ENCODE data around the gene ST6GALNAC2. TPM values are rescaled to one million over a fixed set of nuclear protein-coding genes. Genes with fewer than 3 reads are reported as not detected.

The ST6GALNAC2 gene
- total and polyA plus RNA-seq, 2 donors from 2014 or later, result 6.5 to 28.6 TPM

DNA sequence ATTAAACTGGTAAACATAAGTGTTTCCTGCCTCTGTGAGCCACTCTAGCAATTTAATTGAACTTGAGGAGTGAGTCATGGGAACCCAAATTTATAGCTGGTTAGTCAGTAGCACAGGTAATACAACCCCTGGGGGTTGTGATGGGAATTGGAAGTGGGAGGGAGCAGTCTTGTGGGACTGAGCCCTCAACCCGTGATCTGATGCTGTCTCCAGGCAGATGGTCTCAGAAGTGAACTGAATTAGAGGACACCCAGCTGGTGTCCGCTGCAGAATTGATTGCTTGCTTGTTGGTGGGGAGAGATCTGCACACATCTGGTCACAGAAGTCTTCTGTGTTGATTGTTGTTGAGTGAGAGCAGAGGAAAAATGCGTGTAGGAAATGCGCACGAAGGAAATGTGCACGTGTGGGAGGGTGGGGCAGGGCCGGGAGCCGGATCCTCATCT is 7.7 kb upstream of the ST6GALNAC2 start:
- Histone ChIP-seq H3K9ac (ENCODE audit: low read length in 3 of 3) (no peak overlapping the region), H3K9me3 (ENCODE audit: control insufficient read depth in 2 of 3, insufficient read depth in 1 of 3, low read length in 3 of 3) (no peaks in the 10 kb centered on the region), H3K27me3 (ENCODE audit: control insufficient read depth, insufficient read depth, low read length) (peaks cover 2% of the 10 kb centered on the region), H3K4me1 (ENCODE audit: control insufficient read depth in 2 of 3, insufficient read depth in 2 of 3, low read depth in 1 of 3, low read length in 3 of 3) (no peaks in the 10 kb centered on the region), H3K4me3 (ENCODE audit: low read length in 3 of 3) (no peak overlapping the region), H3K27ac (ENCODE audit: low read depth in 2 of 2, low read length in 2 of 2) (no peak overlapping the region), H3K36me3 (ENCODE audit: control insufficient read depth in 2 of 3, insufficient read depth in 3 of 3, low read length in 3 of 3) (no peaks in the 10 kb centered on the region)
- FAIRE-seq (no peak), DNase-seq (peak in 3 of 5 donors; percentile 36 to 68 (median 52))
- TF ChIP-seq CTCF (IDR thresholded peaks at IDR 0.05; ENCODE audit: borderline replicate concordance, extremely low read depth, insufficient read depth), result no peak
- intact Hi-C loops (cut with DNase I), result no loop called here

GRCh38 chr17:76588182-76588581 is 2.5 kb upstream of the ST6GALNAC2 start:
- FAIRE-seq (no peak), DNase-seq (no peak)
- H3K9me3 ChIP-seq (ENCODE audit: control insufficient read depth in 2 of 3, insufficient read depth in 1 of 3, low read length in 3 of 3), result no peaks in the 10 kb centered on the region
- H3K36me3 ChIP-seq (ENCODE audit: control insufficient read depth in 2 of 3, insufficient read depth in 3 of 3, low read length in 3 of 3), result no peaks in the 10 kb centered on the region
- no peak overlapping the region for H3K27ac ChIP-seq (ENCODE audit: low read depth in 2 of 2, low read length in 2 of 2)
- H3K4me3 ChIP-seq (ENCODE audit: low read length in 3 of 3), result no peak overlapping the region
- H3K27me3 ChIP-seq (ENCODE audit: control insufficient read depth, insufficient read depth, low read length), result peaks cover 14% of the 10 kb centered on the region
- intact Hi-C loops (cut with DNase I), result no loop called here
- peaks cover 0 to 6% (median 4%) of the 10 kb centered on the region in 3 donors for H3K4me1 ChIP-seq (ENCODE audit: control insufficient read depth in 2 of 3, insufficient read depth in 2 of 3, low read depth in 1 of 3, low read length in 3 of 3)
- TF ChIP-seq CTCF (IDR thresholded peaks at IDR 0.05; ENCODE audit: borderline replicate concordance, extremely low read depth, insufficient read depth), result no peak
- H3K9ac ChIP-seq (ENCODE audit: low read length in 3 of 3), result no peak overlapping the region

DNA sequence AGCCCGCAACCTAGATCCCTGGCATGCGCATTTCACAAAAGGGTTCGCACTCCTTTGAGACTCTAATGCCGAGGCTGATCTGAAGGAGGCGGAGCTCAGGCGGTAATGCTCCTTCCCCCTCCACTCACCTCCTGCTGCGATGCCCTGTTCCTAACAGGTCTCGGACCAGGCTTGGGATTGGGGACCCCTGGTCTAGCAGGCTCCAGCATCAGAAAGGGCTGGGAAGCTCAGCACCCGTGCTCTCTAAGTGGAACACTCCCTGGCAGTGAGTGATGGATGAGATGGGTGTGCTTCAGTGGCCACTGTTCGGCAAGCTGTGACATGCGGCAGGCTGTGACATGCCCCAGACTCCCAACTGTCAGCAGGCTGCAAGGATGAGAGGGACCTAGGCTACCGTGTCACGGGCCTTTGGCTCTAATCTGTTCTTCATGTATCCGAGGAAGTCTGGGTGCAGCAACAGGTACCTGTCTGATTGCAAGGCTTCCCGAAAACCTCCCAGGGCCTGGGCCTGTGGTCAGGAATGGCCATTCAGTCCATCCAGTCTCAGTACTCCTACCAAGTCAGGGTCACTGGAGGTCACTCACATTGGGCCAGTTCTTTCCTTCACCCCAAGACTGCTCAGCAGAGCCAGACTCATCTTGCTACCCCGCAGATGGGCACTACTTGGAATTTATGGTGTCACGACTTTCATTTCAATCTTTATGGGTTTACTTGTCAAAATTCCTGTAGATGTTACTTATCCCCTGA is 1.3 kb upstream of the ST6GALNAC2 start:
- peaks cover 14% of the 10 kb centered on the region for H3K27me3 ChIP-seq (ENCODE audit: control insufficient read depth, insufficient read depth, low read length)
- no peak overlapping the region for H3K9ac ChIP-seq (ENCODE audit: low read length in 3 of 3)
- DNase-seq, result peak in 4 of 5 donors; percentile 57 to 70 (median 66)
- no peak overlapping the region for H3K4me3 ChIP-seq (ENCODE audit: low read length in 3 of 3)
- no peaks in the 10 kb centered on the region for H3K36me3 ChIP-seq (ENCODE audit: control insufficient read depth in 2 of 3, insufficient read depth in 3 of 3, low read length in 3 of 3)
- FAIRE-seq, result no peak
- intact Hi-C loops (cut with DNase I), result no loop called here
- TF ChIP-seq CTCF (IDR thresholded peaks at IDR 0.05; ENCODE audit: borderline replicate concordance, extremely low read depth, insufficient read depth), result no peak
- no peak overlapping the region for H3K27ac ChIP-seq (ENCODE audit: low read depth in 2 of 2, low read length in 2 of 2)
- H3K9me3 ChIP-seq (ENCODE audit: control insufficient read depth in 2 of 3, insufficient read depth in 1 of 3, low read length in 3 of 3), result no peaks in the 10 kb centered on the region
- peaks cover 0 to 6% (median 4%) of the 10 kb centered on the region in 3 donors for H3K4me1 ChIP-seq (ENCODE audit: control insufficient read depth in 2 of 3, insufficient read depth in 2 of 3, low read depth in 1 of 3, low read length in 3 of 3)

Measured in kidney (tissue), 14 donors.